Measurements from ENCODE around the gene CFAP68.

Gene CFAP68

DNA sequence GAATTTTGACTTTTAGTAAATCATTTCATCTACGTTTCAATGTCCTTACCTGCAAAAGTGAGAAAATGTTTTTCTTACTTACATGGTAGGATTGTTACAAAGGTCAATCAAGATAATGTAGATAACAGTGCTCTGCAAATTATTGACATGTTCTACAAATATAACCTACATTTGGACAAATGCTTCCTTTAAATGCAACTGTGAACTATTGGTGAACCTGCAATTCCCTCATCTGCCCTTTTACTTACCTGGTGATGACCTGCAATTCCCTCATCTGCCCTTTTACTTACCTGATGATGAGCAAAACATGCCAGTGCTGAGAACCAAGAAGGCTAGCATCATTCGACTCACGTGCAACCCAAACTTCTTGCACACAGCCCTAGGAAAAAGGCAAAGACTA, 19.1 kb upstream of the CFAP68 start:
- Histone ChIP-seq H3K9me3 (ENCODE audit: control extremely low read depth in 1 of 5, control insufficient read depth in 4 of 5, insufficient read depth in 2 of 5, low read depth in 1 of 5, low read length in 4 of 5) (no peaks in the 10 kb centered on the region), H3K4me1 (ENCODE audit: control extremely low read depth in 1 of 4, control insufficient read depth in 4 of 4, insufficient read depth in 4 of 4, low read length in 3 of 4) (no peaks in the 10 kb centered on the region), H3K4me3 (ENCODE audit: control insufficient read depth in 1 of 7, extremely low read depth in 1 of 7, insufficient read depth in 4 of 7, low read depth in 2 of 7, low read length in 6 of 7) (no peak overlapping the region), H3K36me3 (ENCODE audit: control insufficient read depth in 4 of 4, insufficient read depth in 4 of 4, low read length in 3 of 4) (peaks cover 21 to 62% (median 26%) of the 10 kb centered on the region in 4 experiments), H3K27me3 (replicated peaks in 2 of 5; ENCODE audit: control insufficient read depth in 4 of 5, insufficient read depth in 5 of 5, low read length in 4 of 5) (no peaks in the 10 kb centered on the region), H3K27ac (ENCODE audit: insufficient read depth in 1 of 2, low read depth in 1 of 2, low read length in 2 of 2, poor library complexity in 1 of 2, severe bottlenecking in 2 of 2) (no peak overlapping the region)
- POLR2A ChIA-PET, result no interaction called here
- CTCF ChIA-PET, result no interaction called here
- no peak for DNase-seq
- no CpG with 5 or more reads among the region's 3 CpGs for WGBS (ENCODE audit: insufficient coverage)

DNA sequence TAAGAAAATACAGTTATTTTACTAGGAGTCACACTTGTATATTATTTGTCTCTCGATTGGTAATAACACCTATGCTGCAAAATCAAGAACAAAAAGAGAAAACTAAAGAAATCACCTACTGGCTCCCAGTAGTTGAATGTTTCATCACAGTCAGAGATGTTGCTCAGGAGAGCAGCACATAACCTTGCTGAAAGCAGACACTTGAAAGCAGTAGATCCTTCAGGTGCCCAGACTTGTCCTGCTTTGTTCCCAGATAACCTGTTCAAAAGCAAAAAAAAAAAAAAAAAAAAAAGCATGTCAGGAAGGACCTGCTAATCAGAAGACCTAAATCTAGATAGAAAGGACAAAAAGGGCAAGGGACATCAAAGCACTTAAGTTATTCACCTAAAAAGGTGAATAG, 9.2 kb upstream of the CFAP68 start:
- no peak for DNase-seq
- ChIA-PET POLR2A (interaction anchor here (1.2 kb wide), 1 partner anchor 57 kb away, joined by 3 read pairs; no protein-coding TSS in a partner anchor), CTCF (interaction anchor here (1.1 to 2.6 kb wide), 2 partner anchors 15 to 65 kb away, joined by 3 to 8 read pairs; no protein-coding TSS in a partner anchor)
- Histone ChIP-seq H3K27me3 (replicated peaks in 2 of 5; ENCODE audit: control insufficient read depth in 4 of 5, insufficient read depth in 5 of 5, low read length in 4 of 5) (no peaks in the 10 kb centered on the region), H3K9me3 (ENCODE audit: control extremely low read depth in 1 of 5, control insufficient read depth in 4 of 5, insufficient read depth in 2 of 5, low read depth in 1 of 5, low read length in 4 of 5) (no peaks in the 10 kb centered on the region), H3K4me3 (ENCODE audit: control insufficient read depth in 1 of 7, extremely low read depth in 1 of 7, insufficient read depth in 4 of 7, low read depth in 2 of 7, low read length in 6 of 7) (peak overlapping the region in 2 of 7 experiments; percentile 91 to 94), H3K27ac (ENCODE audit: insufficient read depth in 1 of 2, low read depth in 1 of 2, low read length in 2 of 2, poor library complexity in 1 of 2, severe bottlenecking in 2 of 2) (peak overlapping the region in 1 of 2 experiments; percentile 86), H3K4me1 (ENCODE audit: control extremely low read depth in 1 of 4, control insufficient read depth in 4 of 4, insufficient read depth in 4 of 4, low read length in 3 of 4) (peaks cover 3 to 15% (median 11%) of the 10 kb centered on the region in 4 experiments), H3K36me3 (ENCODE audit: control insufficient read depth in 4 of 4, insufficient read depth in 4 of 4, low read length in 3 of 4) (peaks cover 12 to 32% (median 21%) of the 10 kb centered on the region in 4 experiments)
- whole genome bisulfite sequencing (ENCODE audit: insufficient coverage), result no CpG with 5 or more reads among the region's 1 CpG

DNA sequence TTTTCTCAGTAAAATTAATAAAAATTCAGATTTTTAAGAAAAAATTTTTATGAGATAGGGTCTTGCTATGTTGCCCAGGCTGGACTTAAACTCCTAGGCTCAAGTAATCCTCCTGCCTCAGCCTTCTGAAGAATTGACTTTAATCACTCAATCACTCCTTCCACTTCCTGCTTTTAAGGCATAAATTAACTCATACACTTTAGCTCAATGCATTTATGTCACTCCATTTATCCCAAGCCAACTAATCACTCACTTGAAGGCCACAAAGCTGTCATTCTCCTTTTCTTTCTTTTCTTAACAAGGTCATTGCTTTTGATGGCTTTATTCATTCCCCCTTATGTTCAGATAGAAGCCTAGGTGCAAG, 8.8 kb upstream of the CFAP68 start:
- ChIA-PET POLR2A (interaction anchor here (1.2 kb wide), 1 partner anchor 56 kb away, joined by 3 read pairs; no protein-coding TSS in a partner anchor), CTCF (interaction anchor here (0.9 to 2.6 kb wide), 4 partner anchors 13 to 111 kb away, joined by 3 to 8 read pairs (median 6); no protein-coding TSS in a partner anchor)
- H3K27me3 ChIP-seq (replicated peaks in 2 of 5; ENCODE audit: control insufficient read depth in 4 of 5, insufficient read depth in 5 of 5, low read length in 4 of 5), result no peaks in the 10 kb centered on the region
- peak; percentile 6 to 57 (median 53) for DNase-seq
- peaks cover 3 to 15% (median 11%) of the 10 kb centered on the region in 4 experiments for H3K4me1 ChIP-seq (ENCODE audit: control extremely low read depth in 1 of 4, control insufficient read depth in 4 of 4, insufficient read depth in 4 of 4, low read length in 3 of 4)
- H3K27ac ChIP-seq (ENCODE audit: insufficient read depth in 1 of 2, low read depth in 1 of 2, low read length in 2 of 2, poor library complexity in 1 of 2, severe bottlenecking in 2 of 2), result peak overlapping the region; percentile 71 to 86
- no peaks in the 10 kb centered on the region for H3K9me3 ChIP-seq (ENCODE audit: control extremely low read depth in 1 of 5, control insufficient read depth in 4 of 5, insufficient read depth in 2 of 5, low read depth in 1 of 5, low read length in 4 of 5)
- peak overlapping the region; percentile 84 to 98 (median 90) for H3K4me3 ChIP-seq (ENCODE audit: control insufficient read depth in 1 of 7, extremely low read depth in 1 of 7, insufficient read depth in 4 of 7, low read depth in 2 of 7, low read length in 6 of 7)
- peaks cover 14 to 33% (median 21%) of the 10 kb centered on the region in 4 experiments for H3K36me3 ChIP-seq (ENCODE audit: control insufficient read depth in 4 of 4, insufficient read depth in 4 of 4, low read length in 3 of 4)

DNA sequence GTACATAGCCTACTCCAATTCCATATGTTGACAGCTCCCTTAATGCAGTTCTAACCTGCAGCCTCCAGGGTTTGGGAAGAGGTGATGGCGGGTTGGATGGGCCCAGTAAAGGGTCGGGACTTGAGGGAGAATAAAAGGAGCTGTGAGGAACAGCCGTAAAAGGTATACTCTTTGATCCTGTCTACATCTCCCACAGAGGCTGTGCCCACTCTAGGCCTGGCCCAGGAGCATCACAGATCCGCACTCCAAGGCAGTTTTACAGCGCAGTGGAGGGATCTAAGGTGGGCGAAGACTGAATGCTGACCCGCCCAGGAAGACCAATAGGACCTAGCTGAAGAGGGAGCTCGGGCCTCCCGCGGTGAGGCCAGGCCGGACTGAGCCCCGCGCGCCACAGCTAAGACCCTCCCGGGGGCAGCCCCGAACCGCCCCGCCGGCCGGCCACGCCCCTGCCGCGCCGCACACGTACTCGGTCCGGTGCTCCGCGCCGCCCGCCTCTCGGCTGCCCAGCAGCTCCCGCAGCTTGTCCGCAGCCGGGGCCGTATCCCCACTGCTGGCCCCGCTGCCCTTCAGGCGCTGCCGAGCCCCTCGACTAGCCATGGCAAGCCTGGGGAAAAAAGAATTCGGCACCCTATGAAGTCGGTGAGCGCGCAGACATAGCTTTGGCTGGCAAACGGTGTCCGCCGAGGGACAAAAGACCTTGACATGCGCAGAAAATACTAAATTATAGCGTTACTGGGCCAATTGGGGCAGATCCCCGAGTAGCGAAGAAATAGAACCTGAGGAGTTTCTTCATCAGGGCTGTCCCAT, 8.3 kb upstream of the CFAP68 start, which contains the start of gene ALG9:
ALG9 (minus strand) TSS at position 696 of the 807 bp plus-strand sequence; CDS start at position 597, 99 bp downstream.
- under 1% methylated on average over 49 of the region's 51 CpGs for WGBS (ENCODE audit: insufficient coverage)
- Histone ChIP-seq H3K9me3 (ENCODE audit: control extremely low read depth in 1 of 5, control insufficient read depth in 4 of 5, insufficient read depth in 2 of 5, low read depth in 1 of 5, low read length in 4 of 5) (no peaks in the 10 kb centered on the region), H3K4me3 (ENCODE audit: control insufficient read depth in 1 of 7, extremely low read depth in 1 of 7, insufficient read depth in 4 of 7, low read depth in 2 of 7, low read length in 6 of 7) (peak within 1 kb of the TSS; percentile 84 to 98 (median 90)), H3K27ac (ENCODE audit: insufficient read depth in 1 of 2, low read depth in 1 of 2, low read length in 2 of 2, poor library complexity in 1 of 2, severe bottlenecking in 2 of 2) (peak within 1 kb of the TSS; percentile 71 to 86), H3K4me1 (ENCODE audit: control extremely low read depth in 1 of 4, control insufficient read depth in 4 of 4, insufficient read depth in 4 of 4, low read length in 3 of 4) (peaks cover 3 to 15% (median 11%) of the 10 kb centered on the region in 4 experiments), H3K27me3 (replicated peaks in 2 of 5; ENCODE audit: control insufficient read depth in 4 of 5, insufficient read depth in 5 of 5, low read length in 4 of 5) (no peaks in the 10 kb centered on the region), H3K36me3 (ENCODE audit: control insufficient read depth in 4 of 4, insufficient read depth in 4 of 4, low read length in 3 of 4) (peaks cover 15 to 35% (median 21%) of the 10 kb centered on the region in 4 experiments)
- ChIA-PET POLR2A (interaction anchor here (1.2 kb wide), 1 partner anchor 56 kb away, joined by 3 read pairs; no protein-coding TSS in a partner anchor), CTCF (interaction anchor here (0.7 to 2.6 kb wide), 11 partner anchors 7 to 143 kb away, joined by 3 to 8 read pairs (median 3); no protein-coding TSS in a partner anchor)
- DNase-seq, result peak; percentile 90 to 95 (median 91)

DNA sequence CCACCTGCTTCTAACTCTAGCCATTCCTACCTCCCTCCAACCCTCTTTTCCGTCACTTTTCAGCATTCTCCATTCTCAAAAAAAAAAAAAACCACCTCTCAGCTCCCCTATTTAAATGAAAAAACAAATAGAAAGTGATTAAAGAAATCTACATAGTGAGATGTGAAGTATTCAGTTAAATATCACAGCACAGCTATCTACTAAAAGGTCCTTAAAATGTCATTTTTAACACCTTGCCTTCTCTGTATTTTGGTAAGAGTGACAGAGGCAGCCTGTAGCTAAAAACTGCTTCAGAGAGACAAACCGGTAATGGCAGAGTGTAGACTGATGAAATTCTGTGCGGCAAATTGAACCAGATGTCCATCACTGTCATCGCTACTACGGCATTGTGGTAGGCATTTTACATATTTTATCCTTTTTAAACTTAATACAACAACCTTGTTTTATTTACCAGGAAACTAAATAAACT, 7.6 kb upstream of the CFAP68 start:
- 90% methylated on average over 2 of the region's 5 CpGs for WGBS (ENCODE audit: insufficient coverage)
- no peaks in the 10 kb centered on the region for H3K27me3 ChIP-seq (replicated peaks in 2 of 5; ENCODE audit: control insufficient read depth in 4 of 5, insufficient read depth in 5 of 5, low read length in 4 of 5)
- ChIA-PET CTCF (interaction anchor here (0.6 to 2.6 kb wide), 10 partner anchors 8 to 143 kb away, joined by 3 to 9 read pairs (median 3); no protein-coding TSS in a partner anchor), POLR2A (no interaction called here)
- DNase-seq, result no peak
- H3K4me3 ChIP-seq (ENCODE audit: control insufficient read depth in 1 of 7, extremely low read depth in 1 of 7, insufficient read depth in 4 of 7, low read depth in 2 of 7, low read length in 6 of 7), result peak overlapping the region; percentile 84 to 98 (median 90)
- H3K36me3 ChIP-seq (ENCODE audit: control insufficient read depth in 4 of 4, insufficient read depth in 4 of 4, low read length in 3 of 4), result peaks cover 12 to 36% (median 21%) of the 10 kb centered on the region in 4 experiments
- no peaks in the 10 kb centered on the region for H3K9me3 ChIP-seq (ENCODE audit: control extremely low read depth in 1 of 5, control insufficient read depth in 4 of 5, insufficient read depth in 2 of 5, low read depth in 1 of 5, low read length in 4 of 5)
- H3K4me1 ChIP-seq (ENCODE audit: control extremely low read depth in 1 of 4, control insufficient read depth in 4 of 4, insufficient read depth in 4 of 4, low read length in 3 of 4), result peaks cover 3 to 15% (median 11%) of the 10 kb centered on the region in 4 experiments
- peak overlapping the region; percentile 71 to 86 for H3K27ac ChIP-seq (ENCODE audit: insufficient read depth in 1 of 2, low read depth in 1 of 2, low read length in 2 of 2, poor library complexity in 1 of 2, severe bottlenecking in 2 of 2)

DNA sequence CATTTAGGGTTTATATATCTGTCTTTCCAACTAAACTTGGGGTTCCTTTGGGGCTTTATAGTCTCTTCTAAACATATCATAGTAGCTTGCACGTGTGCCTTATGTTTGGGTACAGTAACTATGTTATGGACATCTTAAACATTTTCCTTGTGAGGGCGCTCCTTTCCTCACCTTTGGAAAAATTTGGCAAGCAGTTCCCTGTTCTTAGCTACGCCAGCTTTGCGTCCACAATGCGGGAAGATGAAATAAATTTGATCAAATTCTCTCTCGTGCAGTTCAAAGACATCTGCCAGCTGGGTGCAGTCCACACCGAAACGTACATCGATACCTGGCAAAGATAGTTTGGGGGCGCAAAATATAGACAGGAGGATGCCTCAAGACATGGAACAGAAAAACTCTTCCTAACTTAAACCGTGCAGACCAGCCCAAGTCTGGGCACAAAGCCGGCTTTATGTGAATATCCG, 924 bp upstream of the CFAP68 start:
- Histone ChIP-seq H3K27me3 (replicated peaks in 2 of 5; ENCODE audit: control insufficient read depth in 4 of 5, insufficient read depth in 5 of 5, low read length in 4 of 5) (no peaks in the 10 kb centered on the region), H3K4me3 (ENCODE audit: control insufficient read depth in 1 of 7, extremely low read depth in 1 of 7, insufficient read depth in 4 of 7, low read depth in 2 of 7, low read length in 6 of 7) (peak overlapping the region; percentile 61 to 98 (median 90)), H3K9me3 (ENCODE audit: control extremely low read depth in 1 of 5, control insufficient read depth in 4 of 5, insufficient read depth in 2 of 5, low read depth in 1 of 5, low read length in 4 of 5) (no peaks in the 10 kb centered on the region), H3K4me1 (ENCODE audit: control extremely low read depth in 1 of 4, control insufficient read depth in 4 of 4, insufficient read depth in 4 of 4, low read length in 3 of 4) (peaks cover 6 to 15% (median 12%) of the 10 kb centered on the region in 4 experiments), H3K36me3 (ENCODE audit: control insufficient read depth in 4 of 4, insufficient read depth in 4 of 4, low read length in 3 of 4) (peaks cover 8 to 26% (median 12%) of the 10 kb centered on the region in 4 experiments), H3K27ac (ENCODE audit: insufficient read depth in 1 of 2, low read depth in 1 of 2, low read length in 2 of 2, poor library complexity in 1 of 2, severe bottlenecking in 2 of 2) (peak overlapping the region; percentile 94 to 98)
- POLR2A ChIA-PET, result no interaction called here
- 0% methylated on average over 12 of the region's 13 CpGs for WGBS (ENCODE audit: insufficient coverage)
- DNase-seq, result no peak
- CTCF ChIA-PET, result interaction anchor here (0.9 to 2.5 kb wide), 7 partner anchors 13 to 104 kb away, joined by 3 to 7 read pairs (median 3); no protein-coding TSS in a partner anchor

Measured in common myeloid progenitor, CD34-positive (primary cell).